ENCODE data around the gene ITPKC. TPM values are rescaled to one million over a fixed set of nuclear protein-coding genes. Genes with fewer than 3 reads are reported as not detected.

Gene ITPKC
- total and polyA plus RNA-seq, 2 of the 13 experiments (the other 11 are each of a cell fraction or from before 2014, with no cell fraction given): 6.9 to 11.2 TPM

- TF ChIP-seq PAXIP1 (CRISPR knock-in tag; conservative IDR thresholded peaks at IDR 0.05) (peak; percentile 50; the same call in 1 of the 2 replicates), YEATS4 (CRISPR knock-in tag; IDR thresholded peaks at IDR 0.05; ENCODE audit: borderline replicate concordance) (no peak; the same call in 1 of the 2 replicates), MLLT10 (CRISPR knock-in tag; IDR thresholded peaks at IDR 0.05) (no peak), HDAC1 (CRISPR knock-in tag; IDR thresholded peaks at IDR 0.05) (peak; percentile 90), SAP130 (CRISPR knock-in tag; IDR thresholded peaks at IDR 0.05; ENCODE audit: low read depth) (peak; percentile 92), GATA4 (IDR thresholded peaks at IDR 0.05; ENCODE audit: borderline replicate concordance, low read depth) (no peak; the same call in 1 of the 2 replicates), GABPB1 (CRISPR knock-in tag; IDR thresholded peaks at IDR 0.05) (peak; percentile 94), CEBPZ (IDR thresholded peaks at IDR 0.05; ENCODE audit: low read length) (peak; percentile 40; the same call in 1 of the 2 replicates), SOX6 (IDR thresholded peaks at IDR 0.05) (no peak), SOX6 (CRISPR knock-in tag; IDR thresholded peaks at IDR 0.05) (peak; percentile 21; the same call in 1 of the 2 replicates), ZNF274 (CRISPR knock-in tag; IDR thresholded peaks at IDR 0.05) (peak; percentile 59; the same call in 1 of the 2 replicates), SP4 (CRISPR knock-in tag; IDR thresholded peaks at IDR 0.05) (peak; percentile 100), TGIF2 (CRISPR knock-in tag; IDR thresholded peaks at IDR 0.05) (0 out of 2 replicates have a peak, but pooled peaks have one; percentile 27), ZNF44 (CRISPR knock-in tag; IDR thresholded peaks at IDR 0.05) (no peak), ARNT2 (CRISPR knock-in tag; IDR thresholded peaks at IDR 0.05; ENCODE audit: low read depth) (no peak), POLR2A (IDR thresholded peaks at IDR 0.05; ENCODE audit: insufficient read depth in 1 of 2, low read depth in 2 of 2, low read length in 2 of 2) (peak; percentile 1 to 45), MXD3 (CRISPR knock-in tag; IDR thresholded peaks at IDR 0.05) (peak; percentile 16; the same call in 1 of the 2 replicates), ELF4 (CRISPR knock-in tag; IDR thresholded peaks at IDR 0.05; ENCODE audit: borderline replicate concordance) (0 out of 2 replicates have a peak, but pooled peaks have one; percentile 83), MIER3 (CRISPR knock-in tag; IDR thresholded peaks at IDR 0.05; ENCODE audit: borderline replicate concordance) (peak; percentile 16; the same call in 1 of the 2 replicates), ZNF709 (CRISPR knock-in tag; IDR thresholded peaks at IDR 0.05) (peak; percentile 24; the same call in 1 of the 2 replicates), ZNF510 (CRISPR knock-in tag; IDR thresholded peaks at IDR 0.05; ENCODE audit: low read depth) (0 out of 2 replicates have a peak, but pooled peaks have one; percentile 45), SRY (CRISPR knock-in tag; IDR thresholded peaks at IDR 0.05) (peak; percentile 66; the same call in 1 of the 2 replicates)
Measured at GRCh38 chr19:40777937-40778705, 61.2 kb downstream of the ITPKC start, which contains the start of gene RAB4B (continued).

All from HepG2 (cell line).